Right hindlimb (tissue), 1 donor: Measurements from ENCODE around the gene BMP7.

Experiments
- DNase-seq: peaks from one replicate; pipeline ENCODE4 v3.0.0-alpha.2; 2018

Gene BMP7

DNA sequence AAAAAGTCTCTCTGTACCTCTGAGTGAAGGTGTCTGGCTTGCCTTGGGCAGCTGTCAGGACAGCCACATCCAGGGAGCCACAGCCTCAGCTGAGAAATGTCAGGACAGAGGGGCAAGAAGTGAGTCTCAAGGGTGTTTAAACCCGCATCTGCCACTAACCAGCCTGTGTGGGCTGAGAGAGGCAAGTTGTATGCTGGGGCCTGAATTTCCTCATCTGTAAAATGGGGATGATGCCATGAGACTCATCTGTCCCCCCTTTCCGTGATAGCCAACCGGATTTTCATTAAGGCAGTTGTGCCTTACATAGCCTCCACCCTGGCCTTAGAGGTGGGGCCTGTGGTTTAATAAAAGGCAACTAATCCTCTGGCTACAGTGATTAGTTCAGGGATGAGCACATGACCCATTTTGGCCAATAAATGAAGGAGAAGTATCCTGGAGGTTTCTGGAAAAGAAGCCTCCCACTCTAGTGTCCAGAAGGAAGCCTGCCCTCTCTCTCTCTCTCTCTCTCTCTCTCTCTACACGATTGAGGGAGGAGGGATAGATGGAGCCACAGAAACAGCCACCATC lies 79.3 kb downstream of the BMP7 start:
- no peak for DNase-seq

DNA sequence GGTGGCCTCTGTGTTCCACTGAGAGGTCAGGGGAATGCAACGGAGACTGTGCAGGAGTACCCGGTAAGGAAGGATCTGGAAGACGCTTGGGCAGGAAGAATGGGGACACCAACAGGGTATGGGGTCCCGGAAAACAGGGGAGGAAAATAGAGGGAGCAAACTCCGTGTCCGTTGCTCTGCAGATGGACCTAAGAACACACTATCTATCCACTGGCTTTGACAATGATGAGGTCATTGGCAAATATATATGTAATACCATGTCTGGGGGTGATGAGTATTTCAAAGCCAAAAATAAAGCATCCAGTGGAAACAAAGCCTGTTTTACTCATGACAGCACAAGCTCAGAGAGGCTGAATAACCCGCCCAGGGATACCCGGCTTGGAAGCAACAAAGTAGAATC lies 80.2 kb downstream of the BMP7 start:
- DNase-seq, result no peak

DNA sequence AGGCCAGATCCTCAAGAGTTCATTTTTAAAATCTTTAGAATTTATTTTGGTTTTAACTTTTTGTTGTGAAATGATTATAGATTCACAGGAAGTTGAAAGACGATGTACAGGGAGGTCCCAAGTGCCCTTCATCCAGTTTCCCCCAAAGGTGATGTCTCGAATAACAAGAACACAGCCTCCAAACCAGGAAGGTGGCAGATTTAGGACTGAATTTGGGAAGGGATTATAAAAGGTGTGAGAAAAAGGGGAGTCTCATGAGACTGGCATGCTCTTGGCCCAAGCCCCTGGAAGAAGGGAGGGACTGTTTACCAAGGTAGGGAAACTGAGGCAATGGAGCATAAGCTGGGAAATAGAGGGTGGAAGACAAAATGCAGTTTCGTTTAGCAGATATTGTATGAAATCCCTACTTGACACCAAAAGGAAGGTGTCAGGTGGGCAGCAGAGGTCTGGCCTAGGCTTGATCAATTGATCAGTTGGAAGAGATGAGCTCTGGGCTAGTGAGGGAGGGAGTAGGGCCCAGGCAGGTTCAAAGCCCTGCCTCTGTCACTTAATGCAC lies 81.2 kb downstream of the BMP7 start:
- DNase-seq, result no peak

DNA sequence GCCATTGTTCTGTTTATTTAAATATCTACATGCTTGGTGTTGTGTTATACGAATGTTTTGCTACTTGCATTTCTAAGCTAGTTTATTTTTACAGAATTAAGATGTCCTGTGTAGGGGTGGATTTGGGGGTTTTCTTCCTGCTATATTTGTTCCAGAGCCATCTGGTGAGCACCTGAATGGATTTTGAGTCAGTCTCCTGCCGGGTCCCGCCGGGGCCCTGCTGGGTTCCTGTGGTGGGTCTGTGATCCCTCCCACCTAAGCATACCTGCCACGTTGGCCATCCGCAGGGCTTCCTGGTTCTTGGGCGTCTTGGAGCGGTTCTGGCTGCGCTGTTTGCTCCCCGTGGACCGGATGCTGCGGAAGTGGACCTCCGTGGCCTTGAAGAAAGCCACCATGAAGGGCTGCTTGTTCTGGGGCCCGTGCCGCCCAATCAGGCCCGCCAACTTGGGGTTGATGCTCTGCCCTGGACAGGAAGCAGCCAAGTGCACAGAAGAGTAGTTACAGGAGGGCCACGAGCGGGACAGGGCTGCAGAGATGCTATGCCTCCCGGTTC lies 82.9 kb downstream of the BMP7 start:
- DNase-seq, result no peak

DNA sequence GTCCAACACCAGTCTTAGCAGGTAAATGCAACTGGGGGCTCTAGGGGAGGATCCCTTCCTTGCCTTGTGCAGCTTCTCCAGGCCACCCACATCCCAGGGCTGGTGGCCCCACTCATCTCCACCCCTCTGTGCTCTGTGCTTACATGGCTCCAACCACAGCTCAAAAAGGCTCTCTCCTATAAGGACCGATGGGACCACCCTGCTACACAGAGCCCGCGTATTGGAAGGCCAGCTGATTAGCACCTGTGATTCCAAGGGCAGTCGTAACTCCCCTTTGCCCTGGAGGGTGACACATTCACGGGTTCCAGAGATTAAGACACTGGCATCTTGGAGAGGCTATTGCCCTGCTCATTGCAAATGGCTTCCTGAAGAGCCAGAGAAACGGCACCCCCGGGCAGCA lies 84.8 kb downstream of the BMP7 start:
- DNase-seq, result no peak

DNA sequence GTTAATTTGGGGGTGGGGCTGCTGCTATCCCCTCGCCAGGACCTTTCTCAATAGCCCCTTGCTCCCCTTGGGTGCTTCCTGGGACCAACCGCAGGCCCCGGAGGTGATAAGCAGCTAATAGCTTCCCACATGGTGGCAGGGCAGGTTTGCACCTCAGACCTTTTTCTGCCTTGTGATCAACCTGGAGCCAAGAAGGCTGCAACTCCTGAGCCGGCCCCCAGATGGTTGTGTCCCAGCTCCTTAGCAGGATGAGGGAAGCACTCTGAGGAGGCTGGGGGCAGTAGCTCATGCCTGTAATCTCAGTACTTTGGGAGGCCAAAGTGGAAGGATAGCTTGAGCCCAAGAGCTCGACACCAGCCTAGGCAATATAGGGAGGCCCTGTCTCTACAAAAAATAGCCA lies 85.5 kb downstream of the BMP7 start:
- DNase-seq, result no peak

DNA sequence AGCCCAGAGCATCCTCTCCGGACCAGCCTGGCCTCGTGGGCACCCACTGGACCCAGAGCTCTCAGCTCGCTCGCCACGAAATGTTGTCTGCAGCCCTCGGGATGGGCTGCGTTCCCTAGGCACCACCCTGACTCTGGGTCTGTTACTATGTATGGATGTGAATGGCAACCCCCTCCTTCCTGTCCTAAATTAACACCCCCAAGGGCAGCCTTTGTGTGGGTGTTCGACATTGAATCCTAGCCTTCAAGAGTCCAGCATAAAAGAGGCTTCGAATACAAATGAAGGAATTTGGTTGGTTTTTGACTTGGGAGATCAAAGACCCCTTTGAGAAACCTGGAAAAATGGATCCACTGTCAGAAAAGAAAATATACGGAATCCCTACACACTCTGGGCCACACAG lies 86.1 kb downstream of the BMP7 start:
- no peak for DNase-seq

DNA sequence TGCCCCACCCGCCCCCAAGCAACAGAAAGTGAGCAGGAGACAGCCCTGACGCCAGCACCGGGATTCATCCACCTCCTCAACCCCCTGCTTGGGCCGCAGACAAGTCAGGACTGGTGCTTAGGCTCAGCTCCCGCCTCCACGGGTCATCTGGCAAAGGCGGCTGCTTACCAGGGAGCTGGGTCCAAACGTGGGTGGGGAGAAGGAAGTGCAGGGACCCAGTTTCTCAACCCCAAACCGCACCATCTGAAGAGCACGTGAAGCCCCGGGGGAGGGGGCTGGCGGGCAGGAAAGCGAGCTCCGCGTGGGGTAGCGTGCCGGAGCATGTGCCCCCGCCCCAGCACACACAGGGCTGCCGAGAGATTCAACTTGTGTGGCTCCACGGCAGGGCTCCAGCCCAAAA lies 87.2 kb downstream of the BMP7 start:
- DNase-seq, result no peak

DNA sequence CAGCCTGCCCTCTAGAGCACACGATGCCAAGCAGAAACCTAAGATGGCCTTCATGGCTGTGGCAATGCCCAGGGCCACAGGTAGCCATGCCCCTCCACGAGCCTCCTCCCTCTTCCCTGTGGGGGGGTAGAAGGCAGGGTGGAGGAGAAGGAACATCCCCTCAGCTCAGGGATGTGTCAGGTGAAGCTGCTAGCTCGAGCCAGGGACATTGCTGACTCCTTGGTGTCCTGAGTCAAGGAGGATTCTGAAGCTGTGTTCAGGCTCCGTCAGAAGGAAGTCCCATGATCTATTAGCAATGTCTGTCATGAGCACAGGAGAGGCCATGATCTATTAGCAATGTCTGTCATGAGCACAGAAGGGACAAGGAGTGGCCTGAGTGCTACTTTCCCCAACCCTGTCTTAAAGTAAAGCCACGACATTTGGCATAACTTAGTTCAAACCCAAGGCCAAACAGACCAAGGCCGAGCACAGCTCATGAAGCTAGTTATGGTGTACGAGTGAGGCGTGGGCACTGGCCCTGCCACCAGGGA lies 87.8 kb downstream of the BMP7 start:
- DNase-seq, result no peak

DNA sequence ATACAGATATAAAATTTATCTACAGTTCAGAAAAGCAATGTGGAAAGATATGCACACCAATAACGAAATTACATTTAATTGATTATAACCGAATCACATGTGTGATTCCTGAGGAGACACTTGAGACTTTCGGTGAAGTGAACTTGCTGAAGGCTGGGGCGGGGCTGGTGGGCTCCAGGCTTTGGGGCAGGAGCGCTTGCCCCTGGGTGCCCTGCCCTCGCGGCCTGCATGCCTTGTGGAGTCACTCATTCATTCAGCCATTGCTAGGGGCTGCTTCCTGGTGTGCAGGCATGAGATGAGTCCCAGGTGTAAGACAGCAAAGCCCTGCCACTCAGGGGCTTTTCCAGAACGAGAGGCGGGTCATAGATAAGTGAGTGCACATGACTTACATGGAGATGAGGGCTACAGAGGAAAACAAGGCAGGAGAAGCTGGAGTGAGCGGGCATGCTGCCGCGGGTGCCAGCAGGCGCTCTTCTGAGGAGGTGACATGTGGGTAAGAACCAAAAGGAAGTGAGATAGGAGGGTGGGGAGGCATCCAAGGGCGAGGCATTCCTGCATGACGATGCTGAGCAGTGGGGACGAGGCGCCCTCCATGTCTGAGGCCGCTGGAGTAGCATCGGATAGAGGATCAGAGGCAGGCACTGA lies 88.7 kb downstream of the BMP7 start:
- DNase-seq, result no peak

DNA sequence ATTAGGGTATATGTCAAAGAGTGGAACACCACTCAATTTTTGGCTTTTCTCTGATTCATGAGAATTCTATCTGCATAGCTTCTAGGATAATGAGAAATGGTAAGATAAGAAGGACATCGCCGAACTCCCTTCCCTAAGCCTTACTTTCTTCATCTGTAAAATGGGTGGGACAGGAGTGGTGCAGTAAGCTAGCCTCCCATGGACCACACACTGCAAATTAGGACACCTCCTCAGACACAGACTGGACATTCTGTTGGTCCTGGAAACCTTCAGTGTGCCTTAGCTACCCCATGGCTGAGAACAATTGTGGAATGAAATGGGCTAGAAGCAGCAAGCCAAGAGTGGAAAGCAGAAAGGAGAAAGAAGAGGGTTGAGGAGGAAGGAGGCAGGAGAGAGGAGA lies 89.6 kb downstream of the BMP7 start:
- DNase-seq, result no peak

DNA sequence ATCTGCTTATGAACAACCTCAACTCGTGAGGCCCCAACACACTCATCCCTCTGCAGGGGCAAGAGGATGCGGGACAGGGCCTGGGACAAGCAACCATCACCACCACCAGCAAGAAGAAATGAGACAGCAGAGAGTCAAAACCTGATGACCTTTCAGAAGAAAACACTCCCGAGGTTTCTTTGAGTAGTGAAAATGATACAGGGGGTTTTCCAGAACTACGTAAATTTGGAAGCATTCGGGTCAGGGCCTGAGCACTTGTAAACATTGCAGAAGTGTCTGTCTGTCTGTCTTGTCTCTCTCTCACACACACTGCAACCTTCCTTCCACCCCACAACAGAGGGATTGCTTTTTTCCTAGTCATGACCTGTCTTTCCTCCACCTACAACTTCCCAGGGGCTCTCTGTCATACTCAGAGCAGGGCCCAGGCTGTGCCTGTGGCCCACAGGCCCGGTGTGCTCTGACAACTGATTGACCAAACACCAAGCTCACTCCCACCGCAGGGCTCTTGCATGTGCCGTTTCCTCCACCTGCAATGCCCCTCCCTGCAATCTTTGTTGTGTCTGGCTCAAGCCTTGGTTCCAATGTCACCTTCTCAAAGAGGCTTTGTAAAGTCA lies 90.9 kb downstream of the BMP7 start:
- no peak for DNase-seq

DNA sequence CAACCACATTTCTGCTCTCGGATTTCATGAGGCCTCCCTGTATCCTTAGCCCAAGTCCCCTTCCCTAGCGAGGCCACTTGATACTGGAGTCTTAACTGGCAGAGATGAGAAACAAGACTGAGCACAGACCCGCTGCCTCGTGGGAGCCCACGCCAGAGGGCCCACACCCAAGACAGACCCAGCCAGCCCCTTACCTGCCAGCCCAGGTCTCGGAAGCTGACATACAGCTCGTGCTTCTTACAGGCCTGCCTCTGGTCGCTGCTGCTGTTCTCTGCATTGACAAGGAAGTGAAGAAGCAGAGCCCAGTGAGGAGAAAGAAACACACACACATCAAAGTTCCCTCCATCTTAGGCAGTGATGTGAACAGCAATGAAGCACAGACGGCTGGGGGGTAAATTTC lies 91.7 kb downstream of the BMP7 start:
- no peak for DNase-seq

DNA sequence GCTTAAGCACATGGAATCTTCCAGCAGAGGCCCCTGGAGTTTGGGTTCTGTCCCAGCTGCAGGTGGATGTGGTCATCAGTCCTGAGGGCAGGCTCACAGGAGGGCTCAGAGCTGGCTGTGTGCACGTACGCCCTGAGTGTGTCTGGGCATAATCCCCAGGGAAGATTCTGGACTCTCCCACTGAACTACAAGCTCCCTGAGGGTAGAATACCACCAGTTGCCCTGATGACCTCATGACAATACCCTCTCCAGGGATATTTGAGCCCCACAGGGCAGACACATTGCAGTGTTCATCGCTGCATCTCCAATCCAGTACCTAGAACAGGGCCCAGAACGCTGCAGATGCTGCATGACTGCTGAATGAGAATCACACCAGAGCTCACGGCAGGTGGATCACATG lies 92.5 kb downstream of the BMP7 start:
- no peak for DNase-seq

DNA sequence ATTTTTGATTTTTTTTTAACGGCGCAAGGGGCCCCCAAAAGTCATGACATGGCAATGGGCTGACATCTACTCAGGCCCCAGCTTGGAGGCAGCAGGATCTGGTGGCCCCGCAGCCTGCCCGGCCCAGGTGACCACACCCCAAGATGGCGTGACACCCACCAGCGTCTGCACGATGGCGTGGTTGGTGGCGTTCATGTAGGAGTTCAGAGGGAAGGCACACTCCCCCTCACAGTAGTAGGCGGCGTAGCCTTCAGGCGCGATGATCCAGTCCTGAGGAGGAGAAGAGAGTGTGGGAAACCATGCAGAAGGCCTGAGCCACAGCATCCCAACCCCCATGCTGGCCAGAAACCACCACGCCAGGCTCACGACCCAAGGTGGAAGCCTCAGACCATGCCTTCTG lies 93.4 kb downstream of the BMP7 start:
- no peak for DNase-seq

DNA sequence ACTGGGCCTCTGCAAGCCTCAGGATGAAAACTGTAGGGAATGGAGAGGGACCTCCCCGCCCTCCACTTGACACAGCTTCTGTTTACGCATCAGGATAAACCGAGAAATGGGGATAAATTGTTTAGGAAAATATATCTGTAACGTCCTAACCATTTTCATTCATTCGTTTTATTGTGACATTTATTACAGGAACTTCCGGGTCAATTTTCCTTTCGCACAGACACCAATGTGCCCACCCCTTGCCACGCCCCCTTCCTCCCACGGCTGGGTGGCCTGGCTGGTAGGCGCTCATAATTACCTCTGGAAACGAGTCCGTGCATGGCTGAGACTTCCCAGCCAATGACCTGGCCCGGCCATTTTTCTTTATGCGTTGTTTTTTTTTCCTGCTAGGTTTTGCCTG lies 96.1 kb downstream of the BMP7 start:
- no peak for DNase-seq

DNA sequence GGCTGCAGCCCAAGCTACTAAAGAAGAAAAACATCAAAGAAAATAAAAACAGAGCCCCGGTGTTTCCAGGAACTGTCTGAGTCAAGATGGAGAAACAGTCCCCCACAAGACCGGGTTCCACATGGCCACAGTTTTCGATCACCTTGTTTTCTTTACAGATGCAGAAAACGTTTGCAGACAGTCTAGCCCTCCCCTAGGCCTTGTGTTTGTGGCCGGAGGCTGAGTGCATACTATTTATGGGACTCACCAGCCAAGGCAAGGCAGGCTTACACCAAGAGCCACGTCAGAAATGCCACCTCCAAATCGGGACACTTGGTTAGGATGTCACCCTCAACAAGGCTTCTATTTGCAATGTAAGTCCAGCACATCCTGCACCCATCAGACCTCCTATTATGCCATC lies 97.3 kb downstream of the BMP7 start:
- DNase-seq, result no peak

DNA sequence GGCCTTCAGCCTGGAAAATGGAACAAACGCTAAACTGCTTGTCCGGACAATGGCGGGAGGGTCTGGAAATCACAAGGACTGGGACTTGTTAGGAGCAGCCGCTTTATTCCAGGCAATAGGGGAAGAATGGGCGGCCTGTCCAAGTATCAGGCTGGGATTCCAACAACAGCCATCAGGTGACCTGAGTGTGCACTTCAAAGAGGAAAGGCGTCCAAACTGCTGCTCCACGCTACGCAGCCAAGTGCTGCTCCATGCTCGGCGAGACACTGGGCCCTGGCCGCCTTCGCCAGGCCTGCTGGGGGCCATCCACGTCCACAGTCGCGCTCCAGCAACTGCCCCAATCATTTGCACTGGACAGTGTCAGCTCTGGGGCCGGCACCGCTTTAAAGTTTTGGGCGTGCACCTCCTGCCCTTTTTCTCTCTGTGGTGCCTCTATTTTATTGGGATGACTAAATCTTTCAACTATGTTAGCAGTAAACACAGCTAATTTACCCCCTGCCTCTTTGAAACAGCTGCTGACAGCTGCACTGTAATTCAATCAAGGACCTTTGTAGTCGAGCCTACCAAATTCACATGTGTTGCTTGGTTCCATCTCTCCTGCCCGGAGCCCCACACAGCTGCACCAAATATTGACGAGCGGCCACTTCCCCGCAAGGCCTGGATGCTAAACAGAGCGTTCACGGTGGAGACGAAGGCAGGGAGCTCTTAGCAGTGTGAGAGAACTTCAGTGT lies 98.3 kb downstream of the BMP7 start:
- peak; percentile 87 for DNase-seq

DNA sequence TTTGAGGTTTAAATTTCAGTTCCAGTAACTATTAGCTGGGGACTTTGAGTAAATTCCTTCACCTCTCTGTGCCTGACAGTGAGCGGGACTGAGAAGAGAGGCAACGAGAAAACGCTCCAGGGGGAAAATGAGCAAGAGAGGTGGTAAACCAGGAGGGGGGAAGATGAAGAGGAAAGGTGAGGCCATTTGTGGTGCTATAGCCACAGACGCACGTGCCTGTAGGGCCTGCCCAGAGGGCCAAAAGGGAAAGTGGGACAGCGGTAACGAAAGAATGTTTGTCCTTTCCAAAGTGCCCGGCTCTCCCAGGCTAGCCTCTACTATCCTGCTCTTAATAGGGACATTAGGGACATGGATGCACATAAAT lies 99.2 kb downstream of the BMP7 start:
- no peak for DNase-seq

DNA sequence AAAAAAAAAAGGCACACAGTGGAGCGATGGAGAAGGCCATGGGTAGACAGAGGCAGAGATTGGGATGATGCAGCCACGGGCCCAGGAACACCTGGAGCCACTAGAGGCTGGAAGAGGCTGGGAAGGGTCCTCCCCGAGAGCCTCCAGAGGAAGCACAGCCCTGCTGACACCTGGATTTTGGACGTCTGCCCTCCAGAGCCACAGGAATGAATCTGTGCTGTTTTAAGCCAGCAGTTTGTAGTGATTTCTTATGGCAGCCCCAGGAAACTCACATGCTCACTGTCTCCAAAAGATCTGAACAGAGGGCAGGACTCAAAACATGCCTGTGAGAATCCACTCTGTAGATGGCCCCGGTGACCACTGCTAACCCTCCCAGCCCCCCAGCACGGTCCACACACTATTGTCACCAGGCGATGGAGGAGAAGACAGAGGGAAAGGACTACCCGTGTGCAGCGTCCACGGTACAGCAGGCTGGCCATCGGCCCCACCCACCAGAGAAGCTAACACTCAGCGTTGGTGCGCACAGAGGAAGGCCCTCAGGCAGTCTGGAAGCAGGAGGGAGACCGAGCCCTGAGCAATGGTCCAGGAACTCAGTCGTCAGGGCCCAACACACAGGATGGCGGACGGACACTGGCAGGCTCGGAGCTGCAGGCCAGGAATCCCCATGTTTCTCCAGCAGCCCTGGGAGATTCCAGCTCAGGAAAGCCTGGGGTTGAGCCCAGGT lies 99.7 kb downstream of the BMP7 start:
- DNase-seq, result no peak

DNA sequence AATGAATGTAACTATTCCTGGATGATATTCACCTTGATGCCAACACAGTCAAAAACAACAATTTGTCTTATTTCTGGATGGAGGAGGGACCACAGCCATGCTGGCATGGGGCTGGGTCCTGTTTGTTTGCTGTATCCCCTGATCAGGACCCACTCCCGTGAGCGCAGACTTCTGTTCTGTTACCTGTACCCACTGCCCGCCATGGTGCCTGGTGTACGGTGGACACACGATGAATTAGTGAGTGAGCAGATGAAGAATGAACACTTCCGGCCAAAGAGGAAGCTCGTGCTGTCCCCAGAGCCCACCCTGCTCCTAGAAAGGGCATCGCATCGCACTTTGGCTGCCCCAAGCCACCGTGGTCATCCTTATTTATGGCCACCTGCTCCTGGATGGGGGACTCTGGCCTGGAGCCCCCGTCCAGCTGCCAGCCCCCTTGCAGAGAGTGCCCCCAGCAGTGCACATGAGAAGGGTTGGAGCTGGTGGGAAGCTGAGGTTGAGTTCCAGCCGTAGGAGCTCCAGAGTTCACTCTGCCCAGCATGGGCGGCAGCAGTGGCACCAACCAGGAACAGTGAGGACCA lies 100.9 kb downstream of the BMP7 start:
- no peak for DNase-seq

DNA sequence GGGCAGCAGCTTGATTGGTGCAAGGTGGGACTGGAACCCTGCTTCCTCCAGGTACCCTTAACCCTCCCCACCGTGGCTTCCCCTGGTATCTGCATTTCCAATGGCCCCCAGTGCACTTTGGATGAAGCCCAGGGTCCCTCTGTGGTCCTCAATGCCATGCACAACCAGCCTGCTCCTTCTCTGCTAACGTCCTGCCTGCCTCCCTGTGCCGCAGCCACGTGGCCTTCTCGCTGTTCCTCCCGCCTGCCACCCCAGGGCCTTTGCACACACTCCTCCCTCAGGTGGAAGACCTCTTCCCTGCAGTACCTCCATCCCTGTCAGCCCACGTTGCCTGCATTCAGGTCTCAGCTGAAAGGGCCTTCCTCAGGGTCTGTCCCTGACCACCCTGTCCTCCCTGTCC lies 101.6 kb downstream of the BMP7 start:
- DNase-seq, result no peak
